Central memory CD8-positive, alpha-beta T cell (primary cell): ENCODE results near the gene PCDH12.

ENCODE experiments used
- ATAC-seq: fragments of 150-1000 bp; cut with Tn5 transposase; replicated peaks from 2 replicates; pipeline ENCODE4 v1.10.0; 2022; ENCODE audit warnings: mild to moderate bottlenecking, moderate FRiP score, moderate number of reproducible peaks; ENCODE audit not compliant: poor library complexity, severe bottlenecking; ENCODE audit errors: extremely low read depth
- DNase-seq, 2 donors: peaks; one replicate each; pipeline ENCODE4 v3.0.0; 2021; ENCODE audit warnings: low spot score in 2 of 2
- H3K27ac Mint-ChIP-seq: one replicate; pipeline ENCODE4 v1.8.0; 2022; ENCODE audit warnings: low read depth, mild to moderate bottlenecking, moderate library complexity, mixed read lengths
- H3K27me3 Mint-ChIP-seq: one replicate; pipeline ENCODE4 v1.8.0; 2022; ENCODE audit warnings: mixed read lengths
- H3K36me3 Mint-ChIP-seq: one replicate; pipeline ENCODE4 v1.8.0; 2022; ENCODE audit warnings: mild to moderate bottlenecking, moderate library complexity, mixed read lengths; ENCODE audit not compliant: insufficient read depth
- H3K4me1 Mint-ChIP-seq: one replicate; pipeline ENCODE4 v1.8.0; 2022; ENCODE audit warnings: mixed read lengths
- H3K4me3 Mint-ChIP-seq: one replicate; pipeline ENCODE4 v1.8.0; 2022; ENCODE audit warnings: mild to moderate bottlenecking, moderate library complexity, mixed read lengths
- H3K9me3 Mint-ChIP-seq: one replicate; pipeline ENCODE4 v1.8.0; 2022; ENCODE audit warnings: mixed read lengths

PCDH12 gene

GRCh38 chr5:141982626-141983025 is 24.6 kb upstream of the PCDH12 start:
- H3K36me3 Mint-ChIP-seq = peaks cover 70% of the 10 kb centered on the region
- no peak overlapping the region for H3K27ac Mint-ChIP-seq

DNA sequence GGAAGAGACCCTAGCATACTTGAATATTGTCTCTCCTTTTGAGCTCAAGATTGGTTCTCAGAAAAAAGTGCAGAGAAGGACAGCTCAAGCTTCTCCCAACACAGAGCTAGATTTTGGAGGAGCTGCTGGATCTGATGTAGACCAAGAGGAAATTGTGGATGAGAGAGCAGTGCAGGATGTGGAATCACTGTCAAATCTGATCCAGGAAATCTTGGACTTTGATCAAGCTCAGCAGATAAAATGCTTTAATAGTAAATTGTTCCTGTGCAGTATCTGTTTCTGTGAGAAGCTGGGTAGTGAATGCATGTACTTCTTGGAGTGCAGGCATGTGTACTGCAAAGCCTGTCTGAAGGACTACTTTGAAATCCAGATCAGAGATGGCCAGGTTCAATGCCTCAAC is 20.4 kb upstream of the PCDH12 start:
- Mint-ChIP-seq H3K4me3 (no peak overlapping the region), H3K27me3 (no peaks in the 10 kb centered on the region)
- no peak for DNase-seq

More at GRCh38 chr5:141982626-141983025, 24.6 kb upstream of the PCDH12 start:
- ATAC-seq (no peak), DNase-seq (no peak)
- no peaks in the 10 kb centered on the region for H3K27me3 Mint-ChIP-seq
- H3K4me1 Mint-ChIP-seq = peaks cover 16% of the 10 kb centered on the region
- no peaks in the 10 kb centered on the region for H3K9me3 Mint-ChIP-seq
- no peak overlapping the region for H3K4me3 Mint-ChIP-seq

GRCh38 chr5:141976176-141976575 is 18.2 kb upstream of the PCDH12 start:
- Mint-ChIP-seq H3K4me3 (no peak overlapping the region), H3K27me3 (no peaks in the 10 kb centered on the region), H3K4me1 (peaks cover 31% of the 10 kb centered on the region), H3K36me3 (peaks cover 40% of the 10 kb centered on the region), H3K9me3 (no peaks in the 10 kb centered on the region), H3K27ac (no peak overlapping the region)
- ATAC-seq = no peak
- no peak for DNase-seq

More for the DNA sequence above, 20.4 kb upstream of the PCDH12 start:
- no peak for ATAC-seq
- no peak overlapping the region for H3K27ac Mint-ChIP-seq
- H3K36me3 Mint-ChIP-seq = peaks cover 46% of the 10 kb centered on the region
- no peaks in the 10 kb centered on the region for H3K9me3 Mint-ChIP-seq
- peaks cover 26% of the 10 kb centered on the region for H3K4me1 Mint-ChIP-seq

DNA sequence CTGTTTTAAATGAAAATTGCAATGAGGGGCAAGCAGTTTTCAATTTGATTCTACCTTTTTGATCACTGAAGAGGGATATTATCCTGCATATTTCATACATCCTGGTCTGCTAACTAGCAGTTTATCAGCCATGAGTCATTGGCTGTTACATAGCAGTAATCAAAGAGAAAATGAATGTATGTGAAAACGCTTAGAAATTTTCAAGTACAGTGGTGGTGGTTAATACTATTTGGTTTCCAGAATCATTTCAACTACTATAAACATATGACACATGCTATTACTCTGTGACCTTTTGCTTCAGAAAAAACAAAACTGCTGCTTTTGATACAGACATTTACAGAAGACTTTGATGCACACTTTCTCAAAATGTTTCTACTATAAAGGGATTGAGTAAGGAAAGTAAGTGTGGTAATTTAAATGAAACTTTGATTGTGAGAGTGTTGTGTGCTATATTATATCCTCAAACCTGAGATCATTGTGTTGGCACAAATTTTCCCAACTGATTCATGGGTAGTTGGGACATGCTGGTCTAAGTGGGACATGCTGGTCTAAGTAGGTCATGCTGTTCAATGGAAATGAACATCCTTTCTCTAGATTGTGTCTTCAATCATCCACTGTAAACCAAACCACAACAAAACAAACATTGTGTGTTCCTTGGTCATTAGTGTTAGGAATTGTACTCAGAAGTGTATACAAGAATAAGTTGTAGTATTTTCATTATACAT is 16.0 kb upstream of the PCDH12 start:
- H3K36me3 Mint-ChIP-seq = peaks cover 36% of the 10 kb centered on the region
- no peaks in the 10 kb centered on the region for H3K27me3 Mint-ChIP-seq
- no peak overlapping the region for H3K4me3 Mint-ChIP-seq
- no peaks in the 10 kb centered on the region for H3K9me3 Mint-ChIP-seq
- peaks cover 41% of the 10 kb centered on the region for H3K4me1 Mint-ChIP-seq
- DNase-seq (no peak), ATAC-seq (no peak)
- no peak overlapping the region for H3K27ac Mint-ChIP-seq

- Mint-ChIP-seq H3K27ac (peak overlapping the region; percentile 98), H3K9me3 (no peaks in the 10 kb centered on the region), H3K27me3 (no peaks in the 10 kb centered on the region), H3K36me3 (peaks cover 29% of the 10 kb centered on the region), H3K4me1 (peaks cover 52% of the 10 kb centered on the region), H3K4me3 (peak overlapping the region; percentile 95)
- ATAC-seq (no peak), DNase-seq (no peak)
Measured at GRCh38 chr5:141969783-141970771, 12.1 kb upstream of the PCDH12 start.

DNA sequence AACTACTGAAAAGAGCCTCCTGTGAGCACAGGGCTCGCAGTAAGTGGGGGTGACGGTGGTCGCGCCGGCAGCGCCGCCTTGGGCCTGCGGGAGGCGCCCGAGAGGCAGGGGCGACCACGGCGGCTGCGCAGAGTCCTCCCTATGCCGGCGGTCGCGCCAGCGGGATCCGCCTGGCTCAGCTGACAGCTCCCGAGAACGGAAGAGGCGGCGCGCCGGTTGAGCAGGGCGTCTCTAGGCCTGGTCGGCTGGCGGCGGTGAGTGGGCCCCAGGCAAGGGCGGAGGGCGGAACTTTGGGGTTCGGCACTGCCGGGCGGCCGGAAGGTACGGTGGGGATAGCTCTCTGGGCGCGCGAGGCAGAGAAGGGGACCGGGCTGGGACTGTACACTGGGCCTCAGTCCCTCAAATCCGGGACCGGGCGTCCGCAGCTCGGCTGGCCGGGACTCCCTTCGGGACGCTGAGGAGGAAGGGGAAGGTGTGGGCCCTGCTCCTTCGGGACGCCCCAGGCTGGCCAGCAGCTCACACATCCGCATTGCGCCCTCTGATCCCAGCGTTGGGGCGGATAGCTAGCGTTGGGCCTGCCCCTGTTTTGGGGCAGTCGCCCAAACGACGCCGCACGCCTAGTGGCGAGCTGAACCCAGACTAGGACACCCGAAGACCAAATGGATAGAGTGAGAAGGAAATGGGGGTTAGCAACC is 11.1 kb upstream of the PCDH12 start, which contains the start of gene RNF14:
Gene RNF14 (plus strand): TSS at position 192 of the 695 bp plus-strand sequence. CDS start 4,484 bp downstream, outside the sequence.
- ATAC-seq = peak; percentile 98
- Mint-ChIP-seq H3K4me3 (peak within 1 kb of the TSS; percentile 95), H3K36me3 (peaks cover 27% of the 10 kb centered on the region), H3K9me3 (no peaks in the 10 kb centered on the region), H3K4me1 (peaks cover 43% of the 10 kb centered on the region), H3K27ac (peak within 1 kb of the TSS; percentile 98), H3K27me3 (no peaks in the 10 kb centered on the region)
- peak; percentile 89 to 90 for DNase-seq

DNA sequence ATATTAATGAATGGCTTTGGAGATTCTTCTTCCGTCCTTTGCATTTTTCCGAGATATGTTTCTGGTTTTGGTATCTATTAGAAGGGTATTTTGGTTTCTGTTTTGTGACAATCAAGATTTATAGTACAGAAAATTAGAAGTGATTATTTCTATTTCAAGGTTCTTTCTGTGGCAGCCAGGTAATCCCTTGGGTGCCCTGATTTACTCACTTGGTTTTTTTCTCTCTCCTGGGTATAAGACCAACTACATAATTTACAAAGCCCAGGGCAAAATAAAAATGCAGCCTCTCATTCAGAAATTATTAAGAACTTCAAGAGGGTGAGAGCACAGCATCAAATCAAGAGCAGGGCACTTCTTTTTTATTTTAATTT is 8.9 kb upstream of the PCDH12 start:
- peaks cover 42% of the 10 kb centered on the region for H3K4me1 Mint-ChIP-seq
- peak overlapping the region; percentile 33 for H3K27ac Mint-ChIP-seq
- no peak overlapping the region for H3K4me3 Mint-ChIP-seq

GRCh38 chr5:141966275-141966962 is 8.4 kb upstream of the PCDH12 start:
- H3K27ac Mint-ChIP-seq = peak overlapping the region; percentile 33
- no peak for ATAC-seq
- peaks cover 18% of the 10 kb centered on the region for H3K36me3 Mint-ChIP-seq
- H3K4me1 Mint-ChIP-seq = peaks cover 45% of the 10 kb centered on the region
- H3K9me3 Mint-ChIP-seq = no peaks in the 10 kb centered on the region
- no peak for DNase-seq
- no peaks in the 10 kb centered on the region for H3K27me3 Mint-ChIP-seq
- H3K4me3 Mint-ChIP-seq = no peak overlapping the region

More for the DNA sequence above, 8.9 kb upstream of the PCDH12 start:
- peaks cover 19% of the 10 kb centered on the region for H3K36me3 Mint-ChIP-seq
- no peaks in the 10 kb centered on the region for H3K27me3 Mint-ChIP-seq
- ATAC-seq (no peak), DNase-seq (no peak)
- no peaks in the 10 kb centered on the region for H3K9me3 Mint-ChIP-seq

- Mint-ChIP-seq H3K4me1 (peaks cover 50% of the 10 kb centered on the region), H3K27ac (no peak overlapping the region), H3K36me3 (peaks cover 13% of the 10 kb centered on the region), H3K4me3 (no peak overlapping the region), H3K9me3 (no peaks in the 10 kb centered on the region), H3K27me3 (no peaks in the 10 kb centered on the region)
- no peak for DNase-seq
- ATAC-seq = no peak
Measured at GRCh38 chr5:141965071-141965470, 7.1 kb upstream of the PCDH12 start.

DNA sequence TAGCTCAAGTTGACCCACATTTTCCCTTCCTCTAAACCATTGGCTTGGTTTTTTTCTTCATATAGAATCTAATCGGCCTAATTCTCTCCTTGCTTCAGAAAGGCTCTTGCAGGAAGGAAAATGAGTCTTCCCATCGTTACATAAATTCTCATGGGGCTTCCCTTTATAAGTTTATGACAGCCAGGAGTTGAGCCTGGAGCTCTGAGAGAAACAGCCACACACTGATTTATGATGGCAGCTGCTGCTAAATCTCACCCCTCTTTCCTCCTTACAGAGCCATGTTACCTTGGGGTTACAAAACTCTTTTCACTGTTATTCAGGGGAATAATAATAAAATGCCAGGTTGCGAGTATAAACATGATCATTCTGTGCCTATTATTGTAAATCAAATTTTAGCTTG is 5.7 kb upstream of the PCDH12 start:
- H3K27me3 Mint-ChIP-seq = no peaks in the 10 kb centered on the region
- H3K36me3 Mint-ChIP-seq = peaks cover 6% of the 10 kb centered on the region
- DNase-seq = no peak
- no peak overlapping the region for H3K27ac Mint-ChIP-seq
- no peaks in the 10 kb centered on the region for H3K9me3 Mint-ChIP-seq
- peaks cover 49% of the 10 kb centered on the region for H3K4me1 Mint-ChIP-seq
- no peak for ATAC-seq
- no peak overlapping the region for H3K4me3 Mint-ChIP-seq

GRCh38 chr5:141961466-141961865 is 3.5 kb upstream of the PCDH12 start:
- H3K4me3 Mint-ChIP-seq = peak overlapping the region; percentile 23
- H3K4me1 Mint-ChIP-seq = peaks cover 46% of the 10 kb centered on the region
- DNase-seq = no peak
- peak overlapping the region; percentile 59 for H3K27ac Mint-ChIP-seq
- ATAC-seq = no peak
- no peaks in the 10 kb centered on the region for H3K9me3 Mint-ChIP-seq
- no peaks in the 10 kb centered on the region for H3K27me3 Mint-ChIP-seq
- H3K36me3 Mint-ChIP-seq = peaks cover 1% of the 10 kb centered on the region
